A549 (cell line): Measurements from ENCODE around the gene ATP4A. TPM values are rescaled to one million over a fixed set of nuclear protein-coding genes. Genes with fewer than 3 reads are reported as not detected.

Experiments
- ATAC-seq, 2 experiments: fragments of 200-7000 bp in 1 of 2; fragments of >200 bp in 1 of 2; cut with Nextera tagmentation in 1 of 2; cut with Tn5 transposase in 1 of 2; 3 replicates each; pipeline versions ENCODE4 v1.8.0 to v1.9.1; 2018 to 2020; ENCODE audit warnings: mild to moderate bottlenecking in 1 of 2, moderate library complexity in 1 of 2
- CTCF ChIA-PET: fragments of 300-600 bp; sonication (Branson Sonifier 250); formaldehyde crosslinking; extraction: SDS; loops from one replicate; lab custom pipeline; 2021; ENCODE audit warnings: antibody characterized with exemption, inconsistent platforms; lab: Yijun Ruan, JAX
- POLR2A ChIA-PET: fragments of 350-600 bp; formaldehyde crosslinking; extraction: SDS; loops from one replicate; lab custom pipeline; 2021; ENCODE audit warnings: antibody characterized with exemption, inconsistent platforms; lab: Yijun Ruan, JAX
- DNase-seq, 2 experiments: peaks; one replicate each; pipeline versions ENCODE4 v3.0.0 to v3.0.0-alpha.2; 2011 to 2016; ENCODE audit warnings: low read depth in 1 of 2, low spot score in 1 of 2
- FAIRE-seq: peaks from 2 replicates; lab custom pipeline; 2011; peaks lifted over from hg19 to GRCh38; lab: Jason Lieb, UNC
- H3K27ac ChIP-seq, 2 experiments: fragments of >200 bp; sonication (Bioruptor Twin); formaldehyde crosslinking; 3 replicates each; pipeline ENCODE4 v1.5.1; 2016 to 2017
- H3K4me1 ChIP-seq: fragments of >200 bp; sonication (Bioruptor Twin); formaldehyde crosslinking; 3 replicates; pipeline ENCODE4 v1.6.1; 2016
- H3K4me2 ChIP-seq: fragments of >200 bp; sonication (Bioruptor Twin); formaldehyde crosslinking; 3 replicates; pipeline ENCODE4 v1.6.1; 2016
- H3K4me3 ChIP-seq: fragments of >200 bp; sonication (Bioruptor Twin); formaldehyde crosslinking; 3 replicates; pipeline ENCODE4 v1.5.1; 2016
- H3K9me3 ChIP-seq: fragments of >200 bp; sonication (Bioruptor Twin); formaldehyde crosslinking; 3 replicates; pipeline ENCODE4 v1.6.1; 2016
- BHLHE40 ChIP-seq: IDR thresholded peaks from 2 replicates; pipeline ENCODE4 v1.6.1; 2012; ENCODE audit warnings: low read depth, low read length, inconsistent platforms
- CBX2 ChIP-seq: fragments of 200-600 bp; sonication (generic); IDR thresholded peaks from 2 replicates; pipeline ENCODE4 v1.6.1; 2016; ENCODE audit warnings: low read depth, mild to moderate bottlenecking, borderline replicate concordance
- CEBPB ChIP-seq, 2 experiments: fragments of >200 bp in 1 of 2; sonication (Bioruptor Twin) in 1 of 2; formaldehyde crosslinking in 1 of 2; IDR thresholded peaks; 2 replicates each; pipeline ENCODE4 v1.6.1; 2012 to 2016
- CHD2 ChIP-seq: fragments of 150-350 bp; IDR thresholded peaks from 2 replicates; pipeline ENCODE4 v1.6.1; 2014; ENCODE audit warnings: low read length; ENCODE audit not compliant: partially characterized antibody
- E2F6 ChIP-seq: IDR thresholded peaks from 2 replicates; pipeline ENCODE4 v1.6.1; 2012; ENCODE audit warnings: low read depth, borderline replicate concordance
- FOSB ChIP-seq: fragments of 250-450 bp; sonication (Bioruptor Pico); IDR thresholded peaks from 2 replicates; pipeline ENCODE4 v1.5.0; 2020; ENCODE audit warnings: mild to moderate bottlenecking, moderate library complexity
- FOXS1 ChIP-seq: fragments of 250-450 bp; sonication (Bioruptor Pico); IDR thresholded peaks from 2 replicates; pipeline ENCODE4 v1.5.0; 2020; ENCODE audit warnings: mild to moderate bottlenecking, moderate library complexity
- HES2 ChIP-seq: fragments of >200 bp; sonication (Bioruptor Twin); formaldehyde crosslinking; IDR thresholded peaks from 2 replicates; pipeline ENCODE4 v1.6.1; 2016
- HEYL ChIP-seq: fragments of 250-450 bp; sonication (Bioruptor Pico); IDR thresholded peaks from 2 replicates; pipeline ENCODE4 v1.8.0; 2021; ENCODE audit warnings: mild to moderate bottlenecking, moderate library complexity
- HMGXB4 ChIP-seq: fragments of 250-450 bp; sonication (Bioruptor Pico); IDR thresholded peaks from 2 replicates; pipeline ENCODE4 v1.5.0; 2021; ENCODE audit warnings: mild to moderate bottlenecking, moderate library complexity, borderline replicate concordance
- HOXB5 ChIP-seq: fragments of 250-450 bp; sonication (Bioruptor Pico); IDR thresholded peaks from 2 replicates; pipeline ENCODE4 v1.5.0; 2020; ENCODE audit warnings: mild to moderate bottlenecking, moderate library complexity
- JUN ChIP-seq, 2 experiments: fragments of >200 bp; sonication (Bioruptor Twin); formaldehyde crosslinking; IDR thresholded peaks; 2 replicates in 1 of 2; 3 replicates in 1 of 2; pipeline ENCODE4 v1.6.1; 2016 to 2017
- MYC ChIP-seq: IDR thresholded peaks from 2 replicates; pipeline ENCODE4 v1.6.1; 2012; ENCODE audit warnings: mild to moderate bottlenecking, inconsistent platforms, low read length, improper control_type of control experiment, borderline replicate concordance
- NFE2L2 ChIP-seq: fragments of 150-350 bp; conservative IDR thresholded peaks from 2 replicates; pipeline ENCODE4 v1.6.1; 2014; ENCODE audit warnings: low read length
- NPAS2 ChIP-seq: fragments of 250-450 bp; sonication (Bioruptor Pico); IDR thresholded peaks from 2 replicates; pipeline ENCODE4 v1.8.0; 2022; ENCODE audit warnings: mild to moderate bottlenecking, moderate library complexity, borderline replicate concordance
- NR3C1 ChIP-seq: fragments of >200 bp; sonication (Bioruptor Twin); formaldehyde crosslinking; IDR thresholded peaks from 3 replicates; pipeline ENCODE4 v1.6.1; 2017
- REST ChIP-seq: fragments of 200-600 bp; sonication (generic); IDR thresholded peaks from 2 replicates; pipeline ENCODE4 v1.6.1; 2016; ENCODE audit warnings: antibody characterized with exemption, mild to moderate bottlenecking, moderate library complexity
- USF2 ChIP-seq: fragments of 450-650 bp; IDR thresholded peaks from 2 replicates; pipeline ENCODE4 v1.6.1; 2014; ENCODE audit warnings: antibody characterized with exemption
- WGBS: methylation state at CpG from one replicate; pipeline ENCODE4 v1.1.6; 2017; ENCODE audit errors: missing lambda C conversion rate; 5-methylcytosine and 5-hydroxymethylcytosine counted together
- polyA plus RNA-seq, 4 experiments: library from polyadenylated mRNA; depleted of rRNA in 3 of 4; stranded (reverse); fragments of >200 nt; fragmentation: RNase III in 1 of 4; extraction: RNeasy Plus Mini Kit Qiagen cat#74134 plus additional on column Dnase treatment in 1 of 4; gene quantifications; 2 replicates in 3 of 4; 3 replicates in 1 of 4; pipeline ENCODE4 v1.2.3, GENCODE V29; 2011 to 2017

Gene ATP4A
- polyA plus RNA-seq, 2 of the 4 experiments (the other 2 are of a cell fraction) = not detected

- ATAC-seq (no peak), FAIRE-seq (no peak), DNase-seq (no peak)
- H3K27ac ChIP-seq = no peak overlapping the region
- CTCF ChIA-PET = interaction anchor here (0.9 to 6.9 kb wide), 2 partner anchors 12 to 41 kb away, joined by 3 to 80 read pairs; no protein-coding TSS in a partner anchor
- H3K9me3 ChIP-seq = no peaks in the 10 kb centered on the region
- no peak for TF ChIP-seq BHLHE40
- 65% methylated on average over 23 of the region's 23 CpGs for WGBS
- POLR2A ChIA-PET = interaction anchor here (0.5 kb wide), 1 partner anchor 182 kb away, joined by 4 read pairs; no protein-coding TSS in a partner anchor
- no peak overlapping the region for H3K4me3 ChIP-seq
- H3K4me1 ChIP-seq = 0 out of 3 replicates have a peak, but pooled peaks cover 6% of the 10 kb centered on the region
- H3K4me2 ChIP-seq = no peak overlapping the region
These were observed 3.7 kb downstream of the ATP4A start for GRCh38 chr19:35559781-35560180.

- no peak overlapping the region for H3K4me2 ChIP-seq
- H3K4me1 ChIP-seq = 0 out of 3 replicates have a peak, but pooled peaks cover 6% of the 10 kb centered on the region
- no peak for DNase-seq
- TF ChIP-seq NFE2L2 (no peak), REST (peak; percentile 39; the same call in 1 of the 2 replicates)
- WGBS = 39% methylated on average over 11 of the region's 11 CpGs
- ChIA-PET CTCF (interaction anchor here (0.9 to 6.9 kb wide), 3 partner anchors 11 to 49 kb away, joined by 3 to 80 read pairs (median 4); no protein-coding TSS in a partner anchor), POLR2A (interaction anchor here (0.5 kb wide), 1 partner anchor 181 kb away, joined by 4 read pairs; no protein-coding TSS in a partner anchor)
- no peak overlapping the region for H3K27ac ChIP-seq
- no peak overlapping the region for H3K4me3 ChIP-seq
- no peak for FAIRE-seq
- no peak for ATAC-seq
- no peaks in the 10 kb centered on the region for H3K9me3 ChIP-seq
These were observed 4.2 kb downstream of the ATP4A start for GRCh38 chr19:35559281-35559659.

- FAIRE-seq (peak; percentile 28), ATAC-seq (peak; percentile 0 to 12; a peak in 3 of 6 replicates)
- peak overlapping the region; percentile 51 for H3K4me3 ChIP-seq
- H3K4me1 ChIP-seq = 0 out of 3 replicates have a peak, but pooled peaks cover 6% of the 10 kb centered on the region
- H3K27ac ChIP-seq = no peak overlapping the region
- no peak for TF ChIP-seq FOSB (CRISPR knock-in tag)
- TF ChIP-seq JUN (IDR thresholded peaks at IDR 0.05) = no peak
- TF ChIP-seq HOXB5 (CRISPR knock-in tag) = no peak
- TF ChIP-seq USF2 = no peak
- no peak for TF ChIP-seq HES2
- no peak for TF ChIP-seq NPAS2 (CRISPR knock-in tag)
- TF ChIP-seq CBX2 = no peak
- no peak for TF ChIP-seq NR3C1
- TF ChIP-seq E2F6 = no peak
- no peak for TF ChIP-seq CEBPB (IDR thresholded peaks at IDR 0.05)
- TF ChIP-seq HEYL (CRISPR knock-in tag) = no peak
- no peak for TF ChIP-seq HMGXB4
- no peak for TF ChIP-seq FOXS1
- TF ChIP-seq MYC = no peak
- TF ChIP-seq CHD2 = no peak
- TF ChIP-seq, all 56 proteins: peak for 0
- WGBS = 62% methylated on average over 49 of the region's 53 CpGs
- H3K4me2 ChIP-seq = peak overlapping the region; percentile 83
- DNase-seq = no peak
- ChIA-PET CTCF (interaction anchor here (0.7 to 6.9 kb wide), 11 partner anchors 11 to 157 kb away, joined by 3 to 80 read pairs (median 5); no protein-coding TSS in a partner anchor), POLR2A (interaction anchor here (0.9 to 1.8 kb wide), 7 partner anchors 10 to 215 kb away, joined by 3 to 7 read pairs (median 5); partner anchors contain the start of gene COX6B1)
- H3K9me3 ChIP-seq = no peaks in the 10 kb centered on the region
These were observed 4.8 kb downstream of the ATP4A start for GRCh38 chr19:35558400-35559280.
